Measurements from ENCODE around the gene MAGEB1.

MAGEB1 gene, protein sequence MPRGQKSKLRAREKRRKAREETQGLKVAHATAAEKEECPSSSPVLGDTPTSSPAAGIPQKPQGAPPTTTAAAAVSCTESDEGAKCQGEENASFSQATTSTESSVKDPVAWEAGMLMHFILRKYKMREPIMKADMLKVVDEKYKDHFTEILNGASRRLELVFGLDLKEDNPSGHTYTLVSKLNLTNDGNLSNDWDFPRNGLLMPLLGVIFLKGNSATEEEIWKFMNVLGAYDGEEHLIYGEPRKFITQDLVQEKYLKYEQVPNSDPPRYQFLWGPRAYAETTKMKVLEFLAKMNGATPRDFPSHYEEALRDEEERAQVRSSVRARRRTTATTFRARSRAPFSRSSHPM

DNA sequence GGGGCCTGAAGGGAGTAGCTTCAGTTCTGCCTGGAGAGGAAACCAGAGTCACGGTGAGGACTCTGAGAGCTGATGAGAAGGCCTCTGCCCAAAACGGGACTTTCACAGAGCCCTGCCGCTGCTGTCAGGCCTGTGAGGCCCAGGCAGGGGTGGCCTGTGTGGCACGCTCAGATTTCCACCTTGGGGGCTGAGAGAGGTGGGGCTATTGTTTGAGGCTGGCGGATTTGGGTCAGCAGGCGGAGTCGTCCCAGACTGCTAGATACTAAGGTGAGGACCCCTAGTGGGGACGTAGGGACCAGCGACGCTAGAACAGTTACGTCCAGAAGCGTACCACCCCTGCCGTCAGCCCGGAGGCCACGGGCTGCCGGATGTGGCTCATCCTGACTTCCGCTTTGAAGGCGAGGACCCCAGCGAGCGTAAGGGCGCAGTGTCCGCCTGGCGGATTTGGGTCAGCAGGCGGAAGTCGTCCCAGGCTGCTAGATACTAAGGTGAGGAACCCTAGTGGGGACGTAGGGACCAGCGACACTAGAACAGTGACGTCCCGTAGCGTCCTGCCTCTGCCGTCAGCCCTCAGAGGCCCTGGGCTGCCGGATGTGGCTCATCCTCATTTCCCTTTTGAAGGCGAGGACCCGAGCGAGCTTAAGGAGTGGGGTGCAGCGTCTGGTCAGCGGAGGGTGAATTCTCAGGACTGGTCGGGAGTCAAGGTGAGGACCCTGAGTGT lies at the start of gene MAGEB1:
MAGEB1 (plus strand) TSS at position 378 of the 721 bp plus-strand sequence. CDS start 3,348 bp downstream, outside the sequence.
- DNase-seq (ENCODE audit: low read depth), result no peak

DNA sequence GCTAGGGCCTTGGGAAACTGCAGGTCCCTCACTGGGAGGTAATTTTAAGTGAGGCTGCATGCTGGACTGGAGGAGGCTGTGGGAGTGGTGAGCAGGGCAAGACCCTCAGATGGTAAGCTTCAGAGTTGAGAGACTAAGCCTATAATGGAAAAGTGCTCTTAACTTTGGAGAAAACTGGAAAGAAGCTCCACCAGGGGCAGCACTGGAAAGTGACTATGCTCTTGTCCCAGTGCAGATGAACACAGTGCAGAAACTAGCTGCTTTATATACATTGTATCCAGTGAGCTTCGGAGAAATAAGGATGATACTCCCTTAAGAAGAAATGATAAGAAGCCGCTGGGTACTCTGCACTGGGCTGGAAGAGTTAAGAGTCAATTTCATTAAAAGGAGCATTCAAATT lies 34.8 kb upstream of the MAGEB1 start:
- DNase-seq (ENCODE audit: low read depth), result no peak

DNA sequence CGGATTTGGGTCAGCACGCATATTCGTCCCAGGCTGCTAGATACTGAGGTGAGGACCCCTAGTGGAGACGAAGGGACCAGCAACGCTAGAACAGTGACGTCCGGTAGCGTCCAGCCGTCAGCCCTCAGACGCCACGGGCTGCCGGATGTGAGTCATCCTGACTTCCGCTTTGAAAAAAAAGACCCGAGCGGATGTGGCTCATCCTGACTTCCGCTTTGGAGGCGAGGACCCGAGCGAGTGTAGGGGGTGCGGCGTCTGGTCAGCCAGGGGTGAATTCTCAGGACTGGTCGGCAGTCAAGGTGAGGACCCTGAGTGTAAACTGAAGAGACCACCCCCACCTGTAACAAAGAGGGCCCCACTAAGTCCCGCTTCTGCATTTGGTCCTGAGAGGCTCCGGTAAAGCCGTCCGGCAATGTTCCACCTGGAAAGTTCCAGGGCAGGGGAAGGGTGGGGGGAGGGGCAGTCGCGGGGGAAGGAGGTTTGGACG lies 31.5 kb upstream of the MAGEB1 start, which contains the start of gene MAGEB2:
MAGEB2 (plus strand) TSS at position 207 of the 487 bp plus-strand sequence. CDS start 3,018 bp downstream, outside the sequence.
- no peak for DNase-seq (ENCODE audit: low read depth)

DNA sequence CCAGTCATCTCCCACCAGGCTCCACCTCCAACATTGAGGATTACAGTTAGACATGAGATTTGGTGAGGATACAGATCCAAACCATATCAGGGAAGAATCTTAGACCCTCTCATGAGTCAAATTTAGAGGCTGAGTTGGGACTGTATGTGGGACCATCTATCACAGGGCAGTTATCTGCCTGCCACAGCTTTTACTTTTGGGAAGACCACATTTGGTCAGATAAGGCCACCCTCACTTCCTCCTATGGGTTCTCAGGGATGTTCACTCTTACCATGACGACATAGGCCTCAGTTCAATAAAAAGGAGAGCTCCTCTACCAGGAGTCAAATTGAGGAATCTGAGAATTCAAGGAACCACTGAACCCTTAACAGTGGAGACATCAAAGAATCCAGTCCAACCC lies 29.5 kb upstream of the MAGEB1 start:
- DNase-seq (ENCODE audit: low read depth), result no peak

DNA sequence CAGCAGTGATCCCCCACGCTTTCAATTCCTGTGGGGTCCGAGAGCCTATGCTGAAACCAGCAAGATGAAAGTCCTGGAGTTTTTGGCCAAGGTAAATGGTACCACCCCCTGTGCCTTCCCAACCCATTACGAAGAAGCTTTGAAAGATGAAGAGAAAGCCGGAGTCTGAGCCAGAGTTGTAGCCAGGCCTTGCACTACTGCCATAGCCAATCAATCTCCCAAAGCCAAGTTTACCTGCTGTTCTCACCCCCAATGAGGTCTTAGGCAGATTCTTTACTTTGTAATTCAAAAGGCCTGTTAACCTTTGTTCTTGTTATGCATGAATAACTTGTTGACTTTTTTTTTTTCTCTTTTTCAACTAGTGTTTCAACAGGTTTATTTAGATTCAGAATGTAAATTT lies 27.6 kb upstream of the MAGEB1 start:
- DNase-seq (ENCODE audit: low read depth), result no peak

DNA sequence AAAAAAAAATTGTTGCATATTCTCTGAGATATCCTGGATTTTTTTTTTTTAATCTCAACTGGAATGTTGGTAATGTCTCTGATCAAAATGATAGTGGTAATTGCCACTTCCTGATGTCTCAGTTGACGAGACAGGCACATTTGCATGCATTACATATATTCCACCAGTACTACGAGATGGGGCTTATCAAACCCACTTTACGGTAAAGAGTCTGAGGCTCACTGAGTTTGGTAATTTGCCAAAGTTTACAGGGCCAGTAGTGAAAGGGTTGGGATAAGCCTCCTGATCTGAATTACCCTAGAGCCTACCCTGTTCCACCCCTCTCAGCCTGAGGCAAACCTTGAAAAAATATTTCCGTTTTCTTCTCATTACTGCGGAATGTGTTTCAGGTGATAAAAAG lies 26.3 kb upstream of the MAGEB1 start:
- no peak for DNase-seq (ENCODE audit: low read depth)

DNA sequence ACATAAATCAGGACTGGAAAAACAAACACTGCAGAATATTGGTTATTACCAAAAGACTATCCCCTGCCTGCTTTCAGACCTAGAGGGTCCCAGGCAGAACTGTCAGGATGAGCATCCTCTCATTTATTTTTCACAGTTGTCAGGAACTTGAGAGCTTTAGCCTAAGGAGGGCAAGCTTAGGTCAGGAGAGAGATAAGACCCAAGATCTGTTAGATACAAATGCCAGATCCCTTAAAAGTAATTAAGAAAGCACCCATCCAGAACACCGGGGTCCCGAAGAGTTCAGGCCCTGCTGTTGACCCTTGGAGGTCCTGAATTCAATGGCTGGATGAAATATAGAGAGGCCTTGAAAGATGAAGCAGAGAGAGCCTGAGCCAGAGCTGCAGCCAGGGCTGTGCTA lies 22.4 kb upstream of the MAGEB1 start:
- no peak for DNase-seq (ENCODE audit: low read depth)

DNA sequence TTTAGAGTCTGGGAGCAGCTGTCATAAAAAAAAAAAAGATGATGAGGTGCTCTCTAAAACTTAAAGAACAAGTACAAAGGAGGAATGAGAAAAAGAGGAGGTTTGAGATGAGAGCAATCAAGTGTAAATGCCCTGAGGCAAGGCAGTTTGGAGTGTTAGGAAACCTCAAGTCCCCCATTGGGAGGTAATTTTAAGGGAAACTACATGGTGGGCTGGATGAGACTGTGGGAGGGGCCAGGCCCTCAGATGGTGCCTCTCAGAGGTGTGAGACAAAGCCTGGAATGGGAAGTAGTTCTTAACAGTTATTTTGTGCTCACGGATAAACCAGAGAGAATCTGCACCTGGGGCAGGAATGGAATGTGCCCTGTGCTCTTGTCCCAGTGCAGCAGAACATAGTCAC lies 18.4 kb upstream of the MAGEB1 start:
- no peak for DNase-seq (ENCODE audit: low read depth)

DNA sequence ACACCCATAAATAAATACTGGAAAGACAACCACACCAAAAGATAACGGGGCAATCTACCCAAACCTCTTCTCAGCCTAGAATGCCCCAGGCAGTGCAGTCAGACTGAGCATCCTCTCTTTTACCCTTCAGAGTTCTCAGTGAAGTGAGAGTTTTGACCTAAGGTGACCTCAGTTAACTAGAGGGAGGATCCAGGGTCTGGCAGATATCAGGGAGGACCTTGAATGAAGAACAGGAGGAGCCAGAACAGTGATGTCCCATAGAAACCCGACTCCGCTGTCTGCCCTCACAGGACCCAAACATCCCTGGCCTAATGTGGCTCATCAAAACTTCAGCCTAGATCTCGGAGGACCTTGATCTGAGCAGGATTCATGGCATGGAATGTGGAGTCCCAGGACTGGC lies 16.6 kb upstream of the MAGEB1 start, which contains the start of gene MAGEB3:
MAGEB3 (plus strand) TSS at position 263 of the 400 bp plus-strand sequence. CDS start 5,268 bp downstream, outside the sequence.
- no peak for DNase-seq (ENCODE audit: low read depth)

DNA sequence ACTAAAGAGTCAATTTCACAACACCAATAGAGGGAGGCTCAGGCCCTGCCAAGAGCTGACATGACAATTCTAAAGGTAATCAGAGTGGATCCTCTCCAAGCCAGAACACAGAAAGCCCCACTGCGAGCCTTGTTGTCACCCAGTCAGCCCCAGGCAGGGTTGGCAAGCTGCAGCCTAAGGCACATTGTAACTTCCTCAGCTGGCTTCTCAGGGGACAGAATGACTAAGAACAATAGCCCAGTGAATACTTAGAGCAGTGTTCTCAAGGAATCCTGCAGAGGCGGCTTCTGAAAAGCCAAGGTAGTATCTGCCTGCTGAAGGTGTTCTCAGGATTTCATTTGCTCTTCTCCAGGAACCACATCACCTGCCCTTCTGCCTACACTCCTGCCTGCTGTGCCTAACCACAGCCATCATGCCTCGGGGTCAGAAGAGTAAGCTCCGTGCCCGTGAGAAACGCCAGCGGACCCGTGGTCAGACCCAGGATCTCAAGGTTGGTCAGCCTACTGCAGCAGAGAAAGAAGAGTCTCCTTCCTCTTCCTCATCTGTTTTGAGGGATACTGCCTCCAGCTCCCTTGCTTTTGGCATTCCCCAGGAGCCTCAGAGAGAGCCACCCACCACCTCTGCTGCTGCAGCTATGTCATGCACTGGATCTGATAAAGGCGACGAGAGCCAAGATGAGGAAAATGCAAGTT lies 5.1 kb upstream of the MAGEB1 start, which contains the start of gene MAGEB4:
MAGEB4 (plus strand) TSS at position 277 of the 692 bp plus-strand sequence; CDS start at position 413, 136 bp downstream.
- DNase-seq (ENCODE audit: low read depth), result no peak

DNA sequence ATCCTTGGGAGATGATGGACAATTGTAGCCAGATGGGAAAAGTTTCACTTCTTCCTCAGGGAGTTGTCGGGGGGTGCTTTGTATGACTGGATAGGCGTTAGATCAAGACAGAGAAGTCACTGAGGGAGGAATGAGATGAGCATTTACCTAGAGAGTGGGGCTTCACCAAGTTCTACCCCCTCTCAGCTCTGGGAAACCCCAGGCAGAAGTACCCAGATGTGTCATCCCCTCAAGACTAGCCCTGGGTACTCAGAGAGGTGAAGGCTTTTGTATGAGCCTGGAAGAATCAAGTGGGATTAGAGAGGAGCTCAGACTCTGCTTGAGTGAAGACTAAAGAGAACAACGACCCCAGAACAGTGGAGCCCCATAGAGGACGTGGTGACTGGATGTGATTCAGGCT lies 1.9 kb downstream of the MAGEB1 start:
- DNase-seq (ENCODE audit: low read depth), result no peak

DNA sequence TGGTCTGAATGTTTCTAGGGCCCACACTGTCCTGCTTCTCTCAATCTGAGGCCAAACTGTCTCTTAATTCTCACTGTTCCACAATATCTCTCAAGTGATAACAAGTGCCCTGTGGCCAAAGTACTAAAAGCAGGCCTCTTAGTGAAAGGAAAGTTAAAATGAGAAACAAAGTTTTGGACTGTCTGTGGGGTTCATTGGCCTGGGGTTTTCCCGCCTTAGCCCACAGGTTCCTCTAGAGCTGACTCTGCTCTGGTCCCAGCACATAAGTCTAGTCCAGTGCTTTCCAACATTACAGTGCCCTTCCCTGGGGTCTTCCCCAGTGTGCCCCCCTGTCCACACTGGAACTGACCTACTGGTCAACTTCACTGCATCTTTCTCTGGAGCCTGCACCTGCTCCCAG lies 6.3 kb downstream of the MAGEB1 start:
- no peak for DNase-seq (ENCODE audit: low read depth)

DNA sequence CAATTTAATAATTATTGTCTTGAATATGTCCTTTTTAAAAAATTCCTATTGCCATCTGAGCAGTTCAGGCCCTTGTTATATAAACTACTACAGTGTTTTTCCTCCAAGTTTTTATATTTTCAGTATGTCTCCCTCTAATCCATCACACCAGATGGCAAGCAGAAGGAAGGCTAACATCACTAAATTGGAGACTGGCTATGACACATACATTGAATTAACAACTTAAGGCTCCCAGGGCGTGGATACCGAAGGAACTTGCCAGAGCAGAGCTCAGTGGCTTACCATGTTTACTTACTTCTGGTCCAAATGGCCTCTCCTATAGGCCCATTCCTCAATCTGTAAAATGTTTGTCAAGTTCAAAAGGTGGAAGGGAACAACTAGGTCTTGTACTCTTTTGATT lies 13.0 kb downstream of the MAGEB1 start:
- no peak for DNase-seq (ENCODE audit: low read depth)

DNA sequence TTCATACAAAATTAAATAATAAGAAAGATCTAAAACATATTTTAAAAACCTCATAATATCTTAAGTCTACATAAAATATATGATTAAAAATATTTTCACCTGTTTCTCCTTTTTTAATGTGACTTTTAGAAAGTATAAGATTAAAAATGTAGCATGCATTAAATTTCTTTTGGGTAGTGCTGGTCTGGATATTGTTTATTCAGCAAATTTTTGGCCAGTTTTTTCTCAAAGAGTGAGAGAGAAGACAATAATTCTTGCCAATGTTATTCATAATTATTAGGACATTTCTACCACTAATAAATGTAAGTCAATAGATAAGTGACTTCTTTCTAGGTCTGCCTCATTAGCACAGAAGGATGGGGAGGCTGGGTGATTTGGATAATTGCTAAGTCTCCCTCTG lies 14.1 kb downstream of the MAGEB1 start:
- no peak for DNase-seq (ENCODE audit: low read depth)

DNA sequence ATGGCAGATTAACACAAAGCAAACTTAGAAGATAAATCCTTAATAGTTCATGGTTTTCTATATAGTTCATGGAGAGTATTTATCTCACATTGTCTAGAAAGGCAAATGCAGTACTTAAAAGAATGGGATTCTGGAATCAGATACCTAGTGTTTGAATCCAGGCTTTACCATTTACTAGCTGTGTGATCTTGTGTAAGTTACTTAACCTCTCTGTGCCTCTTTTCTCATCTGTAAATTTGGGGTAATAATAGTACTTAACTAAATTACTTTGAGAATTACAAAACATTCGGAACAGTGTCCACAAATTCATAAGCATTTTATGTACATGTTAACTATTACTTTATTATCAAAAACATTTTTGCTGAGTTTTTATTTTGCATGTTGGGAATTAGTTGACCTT lies 15.8 kb downstream of the MAGEB1 start:
- no peak for DNase-seq (ENCODE audit: low read depth)

DNA sequence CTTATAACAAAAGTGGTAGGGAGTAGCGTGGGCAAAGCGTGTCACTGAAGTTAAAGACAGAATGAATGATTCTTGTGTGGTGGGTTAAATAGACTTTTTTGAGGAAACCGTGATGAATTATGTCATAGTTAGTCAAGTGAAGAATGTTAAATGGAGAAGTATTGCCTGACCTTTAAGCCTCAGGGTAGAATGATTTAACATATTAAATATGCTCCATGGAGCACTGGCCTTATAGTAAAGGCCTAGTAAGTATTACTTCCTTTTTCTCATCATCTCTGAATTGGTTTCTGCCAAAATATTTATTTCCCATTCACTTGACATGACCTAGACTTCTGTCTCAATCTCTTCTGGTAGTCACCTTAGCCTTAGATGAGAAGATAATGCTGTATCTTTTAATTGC lies 23.7 kb downstream of the MAGEB1 start:
- no peak for DNase-seq (ENCODE audit: low read depth)

DNA sequence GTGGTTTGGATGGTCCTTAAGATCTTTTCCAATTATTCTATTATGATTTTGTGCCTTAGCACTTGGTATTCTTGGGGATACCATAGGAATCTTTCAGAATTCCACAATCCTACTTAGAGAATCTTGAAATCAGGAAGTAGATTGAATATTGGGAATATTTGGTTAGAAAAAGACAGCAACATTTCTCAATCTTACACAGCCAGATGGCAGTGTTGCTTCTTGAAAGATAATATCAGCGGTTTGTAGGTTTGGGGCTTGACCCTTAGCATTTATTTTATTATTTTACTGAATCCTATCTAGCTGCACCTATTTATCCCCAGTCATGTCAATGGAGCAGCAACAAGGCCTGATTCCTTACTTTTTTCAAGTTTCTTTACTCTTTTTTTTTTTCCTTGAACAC lies 28.6 kb downstream of the MAGEB1 start:
- no peak for DNase-seq (ENCODE audit: low read depth)

DNA sequence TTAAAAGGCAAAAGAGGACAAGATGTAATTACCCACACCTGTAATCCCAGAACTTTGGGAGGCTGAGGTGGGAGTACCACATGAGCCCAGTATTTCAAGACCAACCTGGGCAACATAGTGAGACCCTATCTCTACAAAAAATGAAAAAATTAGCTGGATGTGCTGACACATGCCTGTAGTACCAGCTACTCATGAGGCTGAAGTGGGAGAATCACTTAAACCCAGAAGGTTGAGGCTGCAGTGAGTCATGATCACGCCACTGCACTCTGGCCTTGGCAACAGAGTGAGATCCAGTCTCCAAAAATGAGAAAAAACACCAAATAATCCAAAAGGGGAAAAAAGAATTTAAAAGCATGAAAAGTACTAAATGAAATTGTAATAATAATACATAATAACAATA lies 31.4 kb downstream of the MAGEB1 start:
- no peak for DNase-seq (ENCODE audit: low read depth)

DNA sequence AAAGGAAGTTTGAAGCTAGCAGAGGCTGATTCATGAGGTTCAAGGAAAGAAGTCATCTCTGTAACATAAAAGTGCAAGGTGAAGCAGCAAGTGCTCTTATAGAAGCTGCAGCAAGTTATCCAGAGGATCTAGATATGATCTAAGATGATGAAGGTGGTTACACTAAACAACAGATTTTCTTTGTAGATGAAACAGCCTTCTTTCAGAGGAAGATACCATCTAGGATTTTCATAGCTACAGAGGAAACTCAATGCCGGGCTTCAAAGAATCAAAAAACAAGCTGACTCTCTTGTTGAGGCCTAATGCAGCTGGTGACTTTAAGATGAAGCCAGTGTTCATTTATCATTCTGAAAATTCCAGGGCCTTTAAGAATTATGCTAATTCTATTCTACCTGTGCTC lies 33.5 kb downstream of the MAGEB1 start:
- DNase-seq (ENCODE audit: low read depth), result no peak

DNA sequence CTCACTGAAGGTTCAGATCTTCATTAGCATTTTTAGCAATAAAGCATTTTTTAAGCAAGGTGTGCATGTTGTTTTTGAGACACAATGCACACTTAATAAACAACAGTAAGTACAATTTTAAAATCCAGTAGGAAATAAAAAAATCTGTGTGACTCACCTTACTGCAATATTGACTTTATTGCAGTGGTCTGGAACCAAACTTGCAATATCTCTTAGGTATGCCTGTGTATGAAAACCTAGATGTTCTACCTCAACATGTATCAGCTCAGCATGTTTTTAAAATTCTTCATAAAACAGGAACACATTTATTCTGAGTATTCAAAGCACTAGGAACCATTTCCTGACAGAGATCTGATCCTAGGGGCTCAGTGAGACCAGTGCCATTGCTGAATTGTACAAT lies 35.6 kb downstream of the MAGEB1 start:
- DNase-seq (ENCODE audit: low read depth), result no peak

DNA sequence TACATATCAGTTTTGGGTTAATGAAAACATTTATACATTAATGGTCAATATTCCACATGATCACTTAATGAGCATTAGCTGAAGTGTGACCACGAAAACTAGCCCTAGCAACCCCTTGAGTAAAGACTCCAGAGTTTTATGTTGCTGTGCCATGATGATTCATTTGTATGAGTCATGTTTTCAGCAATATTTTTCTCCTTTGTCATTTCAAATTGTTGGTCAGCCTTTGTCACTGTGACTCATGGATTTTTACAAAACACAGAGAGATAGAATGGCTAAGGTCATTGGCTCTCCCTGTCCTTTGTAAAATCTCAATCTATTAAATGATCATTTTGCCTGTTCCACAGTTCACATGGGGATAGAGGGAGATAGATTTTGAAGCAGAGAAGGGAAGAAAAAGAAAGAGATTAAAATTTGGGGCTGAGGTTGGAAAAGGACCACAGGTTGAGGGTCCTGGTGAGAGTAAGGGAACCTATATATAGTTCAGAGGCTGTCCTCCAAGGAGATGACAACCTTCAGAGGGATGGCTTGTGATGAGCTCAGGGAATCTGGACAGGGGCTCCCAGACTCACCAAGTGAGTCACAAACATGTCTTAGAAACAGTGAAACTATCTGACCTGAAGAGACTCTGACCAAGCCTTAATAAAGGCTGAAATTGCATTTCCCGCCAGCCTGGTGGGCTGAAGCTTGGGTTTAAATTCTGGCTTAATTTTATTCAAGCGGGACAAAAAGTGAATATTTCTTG lies 36.7 kb downstream of the MAGEB1 start:
- DNase-seq (ENCODE audit: low read depth), result no peak

Measured in activated T-cell treated with anti-CD3 and anti-CD28 coated beads for 48 hours (primary cell).